Endodermal cell (in vitro differentiated cells): ENCODE results near the gene GATAD2B. TPM values are rescaled to one million over a fixed set of nuclear protein-coding genes. Genes with fewer than 3 reads are reported as not detected.

Experiments
- DNase-seq: peaks from one replicate; pipeline ENCODE4 v3.0.0-alpha.2; 2017
- H3K27ac ChIP-seq: 2 replicates; pipeline ENCODE4 v1.5.1; 2013; ENCODE audit warnings: mild to moderate bottlenecking, low read depth, low read length, moderate library complexity
- H3K27me3 ChIP-seq: 2 replicates; pipeline ENCODE4 v1.6.1; 2013; ENCODE audit warnings: mild to moderate bottlenecking, low read length, moderate library complexity; ENCODE audit not compliant: insufficient read depth, control insufficient read depth, poor library complexity, severe bottlenecking
- H3K36me3 ChIP-seq: 2 replicates; pipeline ENCODE4 v1.7.0; 2013; ENCODE audit warnings: mild to moderate bottlenecking, low read length, moderate library complexity; ENCODE audit not compliant: control insufficient read depth, insufficient read depth
- H3K4me1 ChIP-seq: one replicate; pipeline ENCODE4 v1.7.0; 2013; ENCODE audit warnings: low read length; ENCODE audit not compliant: control insufficient read depth, insufficient read depth
- H3K4me3 ChIP-seq: 2 replicates; pipeline ENCODE4 v1.5.1; 2013; ENCODE audit warnings: mild to moderate bottlenecking, low read length, moderate library complexity
- H3K9ac ChIP-seq: 2 replicates; pipeline ENCODE4 v1.6.1; 2013; ENCODE audit warnings: mild to moderate bottlenecking, low read length, moderate library complexity; ENCODE audit not compliant: poor library complexity, severe bottlenecking; ENCODE audit errors: extremely low read depth
- H3K9me3 ChIP-seq: 2 replicates; pipeline ENCODE4 v1.6.1; 2013; ENCODE audit warnings: mild to moderate bottlenecking, low read length, moderate library complexity; ENCODE audit not compliant: control insufficient read depth
- H3K27ac Mint-ChIP-seq: 2 replicates; pipeline ENCODE4 v1.8.0; 2020; ENCODE audit warnings: mixed read lengths
- H3K27me3 Mint-ChIP-seq: 2 replicates; pipeline ENCODE4 v1.8.0; 2021; ENCODE audit warnings: mild to moderate bottlenecking, mixed read lengths; ENCODE audit not compliant: insufficient read depth
- H3K36me3 Mint-ChIP-seq: 2 replicates; pipeline ENCODE4 v1.8.0; 2020; ENCODE audit warnings: low read depth, mixed read lengths
- H3K4me1 Mint-ChIP-seq: 2 replicates; pipeline ENCODE4 v1.8.0; 2020; ENCODE audit warnings: mixed read lengths
- H3K4me3 Mint-ChIP-seq: 2 replicates; pipeline ENCODE4 v1.8.0; 2020; ENCODE audit warnings: mild to moderate bottlenecking, moderate library complexity, mixed read lengths
- H3K9me3 Mint-ChIP-seq: 2 replicates; pipeline ENCODE4 v1.8.0; 2020; ENCODE audit warnings: mild to moderate bottlenecking, mixed read lengths
- WGBS, 2 experiments: methylation state at CpG; one replicate each; pipeline versions ENCODE4 v1.1.5 to v1.1.7; 2013; ENCODE audit warnings: missing lambda C conversion rate in 2 of 2, mixed read lengths in 1 of 2; ENCODE audit not compliant: insufficient coverage in 1 of 2, insufficient read length in 1 of 2; 5-methylcytosine and 5-hydroxymethylcytosine counted together
- total RNA-seq, 2 donors: library from RNA; stranded (reverse); fragmentation: NEBNext Ultra II Directional in 1 of 2; extraction: Animal tissue kit (Norgen Biotek cat#: 25700) in 1 of 2; gene quantifications; 2 replicates in 1 of 2; 3 replicates in 1 of 2; pipeline ENCODE4 v1.2.1, GENCODE V29; 2021
- TF ChIP-seq, protein P1 (sequence below): fragments of 200-600 bp; sonication (generic); conservative IDR thresholded peaks from 2 replicates; pipeline ENCODE4 v1.5.0; 2021; ENCODE audit warnings: antibody characterized with exemption, mild to moderate bottlenecking

Gene GATAD2B
- total RNA-seq, 2 donors from 2014 or later, result 45.2 to 51.2 TPM

DNA sequence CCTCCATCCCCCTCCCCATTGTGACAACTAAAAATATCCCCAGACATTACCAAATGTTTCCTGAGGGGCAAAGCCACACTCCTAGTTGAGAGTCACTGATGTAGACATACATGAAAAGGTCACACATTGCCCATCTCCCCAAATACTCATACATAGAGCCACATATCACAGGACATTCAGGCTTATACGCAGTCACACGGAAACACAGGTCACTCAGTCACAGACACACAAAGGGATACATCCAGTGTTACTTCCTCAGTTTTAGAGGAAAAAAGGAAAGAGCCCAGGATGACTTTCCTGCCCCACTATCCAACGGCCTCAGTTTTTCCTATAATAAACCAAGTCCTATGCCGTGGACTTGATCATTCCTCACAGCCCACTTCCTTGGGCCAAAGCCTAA is 38.6 kb upstream of the GATAD2B start:
- Histone ChIP-seq H3K27me3 (no peaks in the 10 kb centered on the region), H3K9me3 (no peaks in the 10 kb centered on the region), H3K36me3 (peaks cover 19% of the 10 kb centered on the region), H3K4me1 (no peaks in the 10 kb centered on the region), H3K4me3 (peak overlapping the region; percentile 99), H3K27ac (no peak overlapping the region), H3K9ac (peak overlapping the region; percentile 18)
- DNase-seq, result no peak
- TF ChIP-seq, protein P1, sequence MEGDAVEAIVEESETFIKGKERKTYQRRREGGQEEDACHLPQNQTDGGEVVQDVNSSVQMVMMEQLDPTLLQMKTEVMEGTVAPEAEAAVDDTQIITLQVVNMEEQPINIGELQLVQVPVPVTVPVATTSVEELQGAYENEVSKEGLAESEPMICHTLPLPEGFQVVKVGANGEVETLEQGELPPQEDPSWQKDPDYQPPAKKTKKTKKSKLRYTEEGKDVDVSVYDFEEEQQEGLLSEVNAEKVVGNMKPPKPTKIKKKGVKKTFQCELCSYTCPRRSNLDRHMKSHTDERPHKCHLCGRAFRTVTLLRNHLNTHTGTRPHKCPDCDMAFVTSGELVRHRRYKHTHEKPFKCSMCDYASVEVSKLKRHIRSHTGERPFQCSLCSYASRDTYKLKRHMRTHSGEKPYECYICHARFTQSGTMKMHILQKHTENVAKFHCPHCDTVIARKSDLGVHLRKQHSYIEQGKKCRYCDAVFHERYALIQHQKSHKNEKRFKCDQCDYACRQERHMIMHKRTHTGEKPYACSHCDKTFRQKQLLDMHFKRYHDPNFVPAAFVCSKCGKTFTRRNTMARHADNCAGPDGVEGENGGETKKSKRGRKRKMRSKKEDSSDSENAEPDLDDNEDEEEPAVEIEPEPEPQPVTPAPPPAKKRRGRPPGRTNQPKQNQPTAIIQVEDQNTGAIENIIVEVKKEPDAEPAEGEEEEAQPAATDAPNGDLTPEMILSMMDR, result no peak
- 90 to 96% methylated on average over 2 to 4 of the region's 4 CpGs for WGBS, 2 experiments
- peak overlapping the region; percentile 99 for H3K27ac Mint-ChIP-seq
- H3K4me3 Mint-ChIP-seq, result peak overlapping the region; percentile 89
- peaks cover 39% of the 10 kb centered on the region for H3K4me1 Mint-ChIP-seq
- H3K9me3 Mint-ChIP-seq, result no peaks in the 10 kb centered on the region
- no peaks in the 10 kb centered on the region for H3K27me3 Mint-ChIP-seq
- peaks cover 27% of the 10 kb centered on the region for H3K36me3 Mint-ChIP-seq

DNA sequence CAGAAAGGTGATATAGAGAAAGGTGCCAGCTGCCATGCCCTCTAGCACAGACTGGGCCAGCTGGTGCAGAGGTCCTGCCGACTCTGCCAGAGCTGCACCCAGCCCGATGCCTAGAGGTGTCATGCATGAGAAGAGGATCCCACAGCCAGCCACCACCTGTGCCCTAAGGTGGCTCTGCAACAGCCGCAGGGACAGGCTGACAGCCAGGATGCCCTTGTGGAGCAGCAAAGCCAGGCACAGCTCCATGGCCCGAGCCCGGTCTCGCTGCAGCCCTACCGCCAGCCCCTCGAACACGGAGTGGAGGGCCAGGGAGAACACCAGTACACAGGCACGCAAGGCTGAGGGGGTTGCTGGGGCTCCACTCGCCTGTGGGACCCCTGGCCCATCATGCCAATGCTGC is 37.4 kb upstream of the GATAD2B start:
- no peak overlapping the region for H3K27ac ChIP-seq
- DNase-seq, result no peak
- Mint-ChIP-seq H3K27me3 (no peaks in the 10 kb centered on the region), H3K4me3 (no peak overlapping the region), H3K4me1 (peaks cover 35% of the 10 kb centered on the region), H3K27ac (no peak overlapping the region), H3K9me3 (no peaks in the 10 kb centered on the region), H3K36me3 (peaks cover 23% of the 10 kb centered on the region)
- no peaks in the 10 kb centered on the region for H3K4me1 ChIP-seq
- TF ChIP-seq, protein P1, result no peak
- no peaks in the 10 kb centered on the region for H3K27me3 ChIP-seq
- 95 to 98% methylated on average over 9 to 11 of the region's 11 CpGs for WGBS, 2 experiments
- peaks cover 19% of the 10 kb centered on the region for H3K36me3 ChIP-seq
- H3K9me3 ChIP-seq, result no peaks in the 10 kb centered on the region
- no peak overlapping the region for H3K4me3 ChIP-seq
- no peak overlapping the region for H3K9ac ChIP-seq

DNA sequence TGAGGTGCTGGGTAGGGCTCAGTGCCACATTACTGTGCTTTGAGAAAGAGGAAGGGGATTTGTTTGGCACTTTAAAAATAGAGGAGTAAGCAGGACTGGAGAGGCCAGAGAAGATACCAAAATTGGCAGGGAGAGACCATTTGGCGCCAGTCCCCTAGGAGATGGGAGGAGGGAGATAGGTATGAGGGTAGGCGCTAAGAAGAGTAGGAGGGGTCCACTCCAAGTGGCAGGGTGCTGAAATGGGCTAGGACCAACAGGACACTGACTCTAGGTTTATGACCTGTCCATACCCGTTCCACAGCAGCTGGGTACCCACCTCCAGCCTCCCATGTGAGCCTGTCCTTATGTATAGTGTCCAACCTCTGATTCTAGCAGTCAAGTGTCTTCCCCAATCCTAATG is 36.7 kb upstream of the GATAD2B start:
- Mint-ChIP-seq H3K4me1 (peaks cover 35% of the 10 kb centered on the region), H3K27me3 (no peaks in the 10 kb centered on the region), H3K4me3 (no peak overlapping the region), H3K36me3 (peaks cover 23% of the 10 kb centered on the region), H3K27ac (no peak overlapping the region), H3K9me3 (no peaks in the 10 kb centered on the region)
- TF ChIP-seq, protein P1, result no peak
- peak; percentile 54 for DNase-seq
- peaks cover 19% of the 10 kb centered on the region for H3K36me3 ChIP-seq
- no peak overlapping the region for H3K27ac ChIP-seq
- WGBS, 2 experiments, result 80 to 85% methylated on average over 3 of the region's 3 CpGs
- H3K27me3 ChIP-seq, result no peaks in the 10 kb centered on the region
- no peaks in the 10 kb centered on the region for H3K9me3 ChIP-seq
- no peaks in the 10 kb centered on the region for H3K4me1 ChIP-seq
- no peak overlapping the region for H3K9ac ChIP-seq
- no peak overlapping the region for H3K4me3 ChIP-seq
